AG09309 (cell line): ENCODE data around the gene BPIFB4.
"Not testable (repeated sequence)": the region's sequence is repeated elsewhere in the genome, so short reads cannot be mapped to it uniquely, and the experiment has no call there.

ENCODE experiments used
- DNase-seq: peaks from one replicate; pipeline ENCODE4 v3.0.0-alpha.2; 2010; ENCODE audit warnings: low read depth
- H3K4me3 ChIP-seq: 2 replicates; pipeline ENCODE4 v1.5.1; 2011; ENCODE audit warnings: mild to moderate bottlenecking, low read depth, low read length, moderate library complexity; ENCODE audit not compliant: control insufficient read depth
- CTCF ChIP-seq: IDR thresholded peaks from 2 replicates; pipeline ENCODE4 v1.5.1; 2011; ENCODE audit warnings: mild to moderate bottlenecking, low read depth, low read length, inconsistent platforms; ENCODE audit not compliant: insufficient read depth, control insufficient read depth; ENCODE audit errors: missing control alignments

BPIFB4 gene

DNA sequence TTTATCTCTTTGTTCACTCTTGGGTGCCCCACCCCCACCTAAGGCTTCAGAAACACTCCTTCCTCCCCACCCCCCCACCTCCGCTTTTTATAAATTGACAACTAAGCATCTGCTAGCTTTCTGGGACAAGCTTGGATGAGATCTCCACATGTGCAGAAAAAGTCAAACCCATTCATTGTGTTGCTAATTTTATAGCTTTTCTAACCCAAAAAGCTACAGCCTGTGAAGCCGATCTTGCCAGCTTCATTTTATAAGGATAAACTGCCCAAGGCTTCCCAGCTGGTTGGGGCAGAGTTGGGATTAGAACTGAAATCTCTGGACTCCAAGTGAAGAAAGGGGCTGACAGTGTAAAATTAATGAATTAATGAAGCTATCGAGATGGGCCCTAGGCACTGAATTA lies 24.1 kb downstream of the BPIFB4 start:
- no peak for DNase-seq
- no peak for TF ChIP-seq CTCF
- H3K4me3 ChIP-seq: no peak overlapping the region

DNA sequence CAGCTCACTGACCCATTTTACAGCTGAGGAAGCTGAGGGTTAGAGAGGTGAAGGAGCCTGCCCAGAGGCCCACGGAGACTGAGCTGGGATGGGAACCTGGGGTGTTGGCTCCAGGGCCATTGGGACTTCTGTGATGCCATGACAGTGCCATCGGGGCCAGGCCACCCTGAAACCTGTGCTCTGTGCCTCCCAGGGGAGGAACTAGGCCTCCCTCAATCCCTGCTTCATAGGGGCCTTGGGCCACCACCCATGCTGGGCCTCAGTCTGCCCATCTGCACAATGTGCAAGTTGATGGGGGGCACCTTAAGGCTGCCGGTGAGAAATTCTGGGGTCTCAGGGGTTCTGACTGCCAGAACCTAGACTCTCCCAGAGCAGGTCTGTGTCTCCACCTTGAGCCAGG lies 24.9 kb downstream of the BPIFB4 start:
- no peak for DNase-seq
- no peak overlapping the region for H3K4me3 ChIP-seq
- TF ChIP-seq CTCF: no peak

DNA sequence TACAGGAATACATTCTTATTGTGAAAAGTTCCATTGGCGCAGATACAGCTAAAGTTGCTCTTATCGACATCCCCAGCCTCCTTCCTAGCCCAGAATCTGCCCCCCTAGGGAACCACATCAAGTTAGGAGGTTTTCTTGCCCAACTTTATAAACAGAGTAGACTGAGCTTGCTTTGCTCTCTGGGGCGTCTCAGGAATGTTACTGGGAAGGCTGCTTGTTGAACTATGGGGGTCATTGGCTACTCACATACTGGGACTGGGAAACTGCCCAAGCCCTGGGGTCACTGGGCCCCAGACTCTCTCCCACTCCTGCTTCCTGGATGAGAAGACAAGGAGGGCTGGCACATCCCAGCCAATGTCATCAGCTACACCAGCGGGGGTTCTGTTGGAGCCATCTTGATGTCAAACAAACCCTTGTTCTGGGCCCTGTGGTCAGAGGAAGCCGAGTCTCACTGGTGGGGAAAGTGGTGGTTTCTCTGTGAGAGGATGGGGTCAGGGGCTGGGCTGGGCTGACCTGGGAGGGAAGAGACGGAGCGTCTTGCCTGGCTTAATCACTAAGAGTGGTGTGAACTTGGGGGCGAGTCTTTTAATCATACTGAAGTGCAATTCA lies 26.0 kb downstream of the BPIFB4 start:
- DNase-seq: no peak
- no peak overlapping the region for H3K4me3 ChIP-seq
- TF ChIP-seq CTCF: no peak

DNA sequence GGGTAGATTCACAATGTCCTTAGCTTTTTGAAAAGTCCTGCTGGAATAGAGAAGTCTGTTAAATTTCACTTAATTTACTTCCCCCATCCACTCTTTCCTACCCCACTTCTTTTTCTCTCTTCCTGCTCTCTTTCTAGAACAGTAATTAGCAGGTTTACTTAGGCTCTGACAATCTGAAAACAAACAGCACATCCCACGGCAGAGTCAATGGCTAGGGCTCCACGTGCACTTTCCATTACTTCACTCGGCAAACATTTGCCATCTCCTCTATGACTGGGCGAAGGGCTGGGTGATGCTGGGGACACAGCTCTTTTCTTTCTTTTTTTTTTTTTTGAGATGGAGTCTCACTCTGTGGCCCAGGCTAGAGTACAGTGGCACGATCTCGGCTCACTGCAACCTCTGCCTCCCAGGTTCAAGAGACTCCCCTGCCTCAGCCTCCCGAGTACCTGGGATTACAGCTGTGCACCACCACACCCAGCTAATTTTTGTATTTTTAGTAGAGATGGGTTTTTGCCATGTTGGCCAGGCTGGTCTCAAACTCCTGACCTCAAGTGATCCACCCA lies 26.7 kb downstream of the BPIFB4 start:
- not testable (repeated sequence) for DNase-seq

GRCh38 chr20:33108661-33109060 lies 29.2 kb downstream of the BPIFB4 start:
- H3K4me3 ChIP-seq: no peak overlapping the region
- no peak for DNase-seq
- TF ChIP-seq CTCF: no peak

More for the DNA sequence above, 26.7 kb downstream of the BPIFB4 start:
- not testable (repeated sequence) for H3K4me3 ChIP-seq

DNA sequence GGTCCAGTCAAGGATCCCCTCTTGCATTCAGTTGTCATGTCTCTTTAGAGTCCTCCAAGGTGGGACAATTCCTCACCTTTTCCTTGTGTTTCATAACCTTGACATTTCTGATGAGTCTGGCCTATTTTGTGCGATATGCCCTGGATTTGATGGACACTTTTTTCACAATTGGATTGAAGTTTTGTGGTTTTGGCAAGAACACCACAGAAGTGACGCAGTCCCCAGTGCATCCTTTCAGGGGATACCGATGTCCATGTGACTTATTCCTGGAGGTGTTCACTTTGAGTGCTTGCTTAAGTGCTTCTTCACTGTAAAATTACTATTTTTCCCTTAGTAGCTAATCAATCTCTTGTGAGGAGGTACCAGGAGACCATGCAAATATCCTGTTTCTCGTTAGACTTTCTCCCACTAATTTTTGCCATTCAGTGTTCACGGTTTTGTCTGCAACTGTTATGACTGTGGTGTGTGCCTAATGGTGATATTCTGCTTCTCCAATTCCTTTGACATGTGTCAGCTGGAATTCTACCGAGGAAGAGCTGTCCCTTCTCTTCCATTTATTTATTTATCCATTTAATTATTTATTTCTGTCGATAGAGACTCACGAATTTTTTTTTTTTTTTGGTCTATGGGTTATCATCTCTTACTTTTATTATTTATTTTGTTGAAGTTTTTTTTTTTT lies 30.8 kb downstream of the BPIFB4 start:
- DNase-seq: no peak
- TF ChIP-seq CTCF: no peak
- H3K4me3 ChIP-seq: no peak overlapping the region

DNA sequence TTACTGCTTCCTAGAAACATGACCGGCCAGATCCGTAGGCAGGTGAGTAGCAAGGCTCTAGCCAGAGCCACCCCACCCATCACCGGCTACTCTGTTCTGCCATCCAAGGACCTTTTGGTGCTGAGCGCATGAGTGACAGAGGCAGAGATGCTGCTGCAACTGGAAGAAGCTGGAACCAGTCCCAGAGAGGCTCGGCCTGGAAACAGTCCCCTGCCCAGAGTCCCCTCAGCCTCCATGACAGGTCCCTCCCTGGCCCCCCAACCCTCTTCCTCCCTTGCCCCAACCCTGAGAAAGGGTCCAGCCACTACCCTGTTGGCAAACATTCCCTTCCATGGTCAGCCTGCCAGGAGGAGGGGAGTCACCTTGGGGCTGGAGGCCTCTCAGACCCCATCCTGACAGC lies 31.9 kb downstream of the BPIFB4 start:
- H3K4me3 ChIP-seq: no peak overlapping the region
- no peak for DNase-seq
- no peak for TF ChIP-seq CTCF
